Posterior cingulate gyrus (tissue), 11 donors: ENCODE results near the gene PI16.
A peak's percentile ranks its signal among the peaks of the same experiment; 100 is the strongest.

Source experiments
- DNase-seq, 10 donors: peaks; one replicate each; pipeline versions ENCODE4 v3.0.0 to v3.0.0-alpha.2; 2020 to 2021; ENCODE audit warnings: mixed read lengths in 3 of 10
- intact Hi-C: fragments of 100-400 bp; cut with DNase I; formaldehyde crosslinking; loops from one replicate; pipeline ENCODE4 v1.15.1; 2023

Gene PI16, protein sequence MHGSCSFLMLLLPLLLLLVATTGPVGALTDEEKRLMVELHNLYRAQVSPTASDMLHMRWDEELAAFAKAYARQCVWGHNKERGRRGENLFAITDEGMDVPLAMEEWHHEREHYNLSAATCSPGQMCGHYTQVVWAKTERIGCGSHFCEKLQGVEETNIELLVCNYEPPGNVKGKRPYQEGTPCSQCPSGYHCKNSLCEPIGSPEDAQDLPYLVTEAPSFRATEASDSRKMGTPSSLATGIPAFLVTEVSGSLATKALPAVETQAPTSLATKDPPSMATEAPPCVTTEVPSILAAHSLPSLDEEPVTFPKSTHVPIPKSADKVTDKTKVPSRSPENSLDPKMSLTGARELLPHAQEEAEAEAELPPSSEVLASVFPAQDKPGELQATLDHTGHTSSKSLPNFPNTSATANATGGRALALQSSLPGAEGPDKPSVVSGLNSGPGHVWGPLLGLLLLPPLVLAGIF

DNA sequence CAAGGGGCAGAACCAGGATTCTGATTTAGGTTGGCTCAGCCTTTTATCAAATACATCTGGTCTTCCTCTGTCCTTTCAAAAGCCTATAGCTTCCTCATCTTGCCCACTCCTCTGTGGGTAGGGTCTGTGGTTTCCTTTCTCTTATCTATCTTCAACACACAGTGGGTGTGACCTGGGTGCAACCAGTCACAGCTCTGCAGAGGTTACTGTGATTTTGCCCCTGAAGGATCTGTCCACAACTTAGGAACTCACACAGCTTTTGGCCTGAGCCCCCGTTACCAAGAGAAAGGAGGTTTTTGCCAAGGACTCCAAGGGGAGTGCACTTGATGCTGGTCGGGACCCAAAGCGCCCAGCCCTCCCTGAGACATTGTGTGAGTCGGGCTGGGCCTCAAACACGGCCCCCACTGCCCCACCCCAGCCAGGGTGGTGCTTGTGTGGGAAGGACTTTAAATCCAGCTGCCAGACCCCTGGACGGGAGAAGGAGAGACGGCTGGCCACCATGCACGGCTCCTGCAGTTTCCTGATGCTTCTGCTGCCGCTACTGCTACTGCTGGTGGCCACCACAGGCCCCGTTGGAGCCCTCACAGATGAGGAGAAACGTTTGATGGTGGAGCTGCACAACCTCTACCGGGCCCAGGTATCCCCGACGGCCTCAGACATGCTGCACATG, at the start of gene PI16:
Gene PI16 (plus strand): TSS at position 477 of the 670 bp plus-strand sequence. CDS start 23 bp downstream, at position 500.
- peak in 2 of 10 donors; percentile 72 for DNase-seq
- intact Hi-C loops = no loop called here

DNA sequence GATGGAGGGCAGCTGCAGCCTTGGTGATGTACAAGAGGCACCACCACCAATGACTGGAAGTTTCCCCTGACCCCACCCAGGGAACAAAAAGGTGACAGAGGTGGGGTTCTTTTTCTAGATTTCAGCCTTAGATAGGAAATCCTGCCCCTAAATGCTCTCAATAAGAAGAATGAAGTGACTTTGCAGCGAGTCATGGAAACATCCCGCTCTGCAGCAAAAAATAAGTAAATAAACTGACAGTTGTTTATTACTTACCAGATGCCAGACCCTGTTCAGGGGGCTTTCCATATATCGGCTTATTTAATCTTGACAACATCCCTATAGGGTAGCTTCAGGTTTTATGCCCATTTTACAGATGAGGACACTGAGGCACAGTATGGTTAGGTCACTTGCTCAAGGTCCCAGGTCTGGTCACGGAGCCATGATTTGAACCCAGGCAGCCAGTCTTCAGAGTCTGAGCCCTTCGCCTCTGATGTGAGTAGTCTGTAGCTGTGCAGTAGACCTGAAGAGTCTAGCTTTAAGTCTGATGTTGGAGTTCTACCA, 49.6 kb upstream of the PI16 start:
- DNase-seq = peak in 1 of 10 donors; percentile 29
- intact Hi-C loops = no loop called here

DNA sequence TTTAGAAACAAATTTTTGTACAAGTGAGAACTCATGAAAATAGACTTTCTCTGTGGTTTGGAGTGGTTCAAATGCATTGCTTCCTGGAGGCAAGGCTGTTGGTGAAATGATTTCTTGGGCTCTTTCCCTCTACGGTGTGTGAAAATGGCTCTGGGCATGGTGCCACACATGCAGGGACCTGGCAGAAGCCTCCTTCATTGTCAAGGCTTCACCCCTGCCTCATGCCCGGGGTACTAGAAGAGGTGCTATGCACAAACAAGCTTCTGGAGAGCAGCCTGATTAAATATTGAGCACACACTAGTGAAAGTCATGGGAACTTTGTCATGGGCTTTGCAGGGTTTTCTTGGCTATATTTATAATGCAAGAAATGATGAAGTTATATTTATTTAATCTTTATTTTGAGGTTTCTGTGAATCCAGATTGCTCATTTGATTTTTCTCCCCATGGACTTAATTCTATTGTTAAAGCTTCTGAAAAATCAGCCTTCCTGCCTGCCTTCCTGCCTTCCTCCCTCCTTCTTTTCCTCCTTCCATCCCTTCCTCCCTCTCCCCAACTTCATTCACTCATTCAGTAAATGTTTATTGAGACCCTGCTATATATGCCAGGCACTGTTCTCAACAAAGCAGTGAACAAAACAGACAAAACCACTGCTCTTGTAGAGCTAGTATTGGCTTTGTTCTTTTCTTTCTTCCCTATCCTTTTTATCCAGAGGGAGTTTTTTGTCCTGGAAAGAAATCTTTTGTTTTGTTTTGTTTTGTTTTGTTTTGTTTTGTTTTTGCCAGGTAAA, 47.8 kb upstream of the PI16 start:
- DNase-seq = peak in 4 of 10 donors; percentile 20 to 66 (median 48)
- intact Hi-C loops = no loop called here

DNA sequence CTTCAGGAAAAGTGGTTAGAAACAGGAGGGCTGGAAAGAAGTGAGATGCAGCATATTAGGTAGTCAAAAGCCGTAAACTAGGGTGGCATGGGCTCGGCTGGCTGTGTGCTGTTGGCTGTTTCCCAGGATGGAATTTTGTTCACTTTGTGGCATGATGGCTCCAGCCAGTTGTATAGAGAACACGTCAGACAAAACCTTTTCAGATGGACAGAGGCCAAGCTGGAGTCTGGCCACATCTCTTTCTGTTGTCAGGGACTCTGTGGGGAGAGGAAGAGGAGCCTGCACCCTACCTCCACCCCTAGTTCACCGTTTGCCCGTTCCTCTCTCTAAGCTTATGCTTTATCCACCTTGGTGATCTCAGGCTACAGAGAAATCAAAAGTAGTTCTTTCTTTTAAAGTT, 46.8 kb upstream of the PI16 start:
- intact Hi-C loops = no loop called here
- DNase-seq = peak in 2 of 10 donors; percentile 34 to 35

DNA sequence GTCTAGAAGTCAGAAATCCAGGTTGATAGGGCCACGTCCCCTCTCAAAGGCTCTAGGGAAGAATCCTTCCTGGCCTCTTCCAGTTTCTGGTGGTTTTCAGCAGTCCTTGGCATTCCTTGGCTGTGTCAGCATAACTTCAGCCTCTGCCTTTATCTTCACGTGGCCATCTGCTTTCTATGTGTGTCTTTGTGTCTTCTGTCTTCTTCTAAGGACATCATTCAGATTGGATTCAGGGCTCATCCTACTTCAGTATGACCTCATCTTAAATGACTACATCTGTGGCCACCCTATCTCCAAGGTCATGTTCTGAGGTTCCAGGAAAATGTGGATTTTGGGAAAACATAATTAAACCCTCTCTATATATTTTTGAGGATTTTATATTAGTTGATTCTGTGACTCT, 45.8 kb upstream of the PI16 start:
- no peak for DNase-seq
- intact Hi-C loops = no loop called here

DNA sequence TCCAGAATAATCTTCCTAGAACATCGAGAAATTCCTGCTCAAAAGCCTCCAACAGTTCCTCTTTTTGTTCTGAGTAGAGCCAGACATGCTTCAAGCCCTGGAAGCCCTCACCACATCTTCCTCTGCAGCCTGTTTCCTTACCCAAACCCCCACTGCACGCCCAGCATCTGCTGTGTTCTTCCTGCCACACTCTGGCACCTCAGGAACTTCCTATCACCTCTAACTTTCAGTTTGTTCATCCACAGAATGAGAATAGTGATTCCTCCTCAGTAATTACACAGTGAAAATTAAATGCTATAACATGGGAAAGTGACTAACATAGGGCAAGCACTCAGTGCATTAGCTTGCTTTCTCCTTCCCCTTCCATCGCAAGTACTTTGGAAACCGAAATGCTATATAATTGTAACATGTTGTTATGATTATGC, 42.5 kb upstream of the PI16 start:
- intact Hi-C loops = no loop called here
- DNase-seq = no peak

DNA sequence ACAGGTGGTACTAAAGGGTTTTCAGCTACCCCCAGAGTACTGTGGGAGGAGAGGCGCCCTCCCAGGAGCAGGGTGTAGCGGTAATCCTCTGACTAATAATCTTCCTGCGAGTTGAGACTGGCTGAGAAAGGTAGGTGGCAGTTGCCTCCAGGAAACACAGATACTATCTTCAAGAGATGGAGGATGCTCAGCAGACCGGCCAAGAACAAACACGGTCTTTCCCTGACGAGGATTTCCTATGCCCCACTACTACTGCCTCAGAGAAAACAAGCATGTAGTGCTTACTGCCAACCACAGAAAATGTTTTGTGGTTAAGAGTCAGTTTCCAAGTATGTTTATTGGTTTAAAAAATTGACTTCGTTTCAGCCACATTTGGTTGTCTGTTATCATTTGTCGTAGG, 42.0 kb upstream of the PI16 start:
- intact Hi-C loops = no loop called here
- DNase-seq = no peak

DNA sequence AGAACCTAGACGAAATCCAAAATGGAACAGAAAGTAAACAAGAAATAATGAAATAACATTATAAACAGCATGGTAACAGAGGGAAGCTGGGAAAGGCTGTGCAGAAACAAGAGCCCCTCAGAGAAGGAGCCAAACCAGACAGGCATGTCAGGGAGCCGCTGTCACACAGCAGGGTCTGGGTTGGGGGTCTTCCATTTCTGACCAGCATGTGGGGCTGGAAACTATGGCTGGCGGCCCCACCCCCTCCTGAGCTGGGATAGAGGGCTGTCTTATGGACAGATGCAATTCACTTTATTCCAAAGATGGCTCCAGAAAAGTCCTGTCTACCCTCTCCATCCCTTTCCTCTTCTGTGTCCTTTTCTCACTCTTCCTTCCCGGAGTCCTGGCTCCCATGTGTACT, 41.5 kb upstream of the PI16 start:
- intact Hi-C loops = no loop called here
- no peak for DNase-seq

DNA sequence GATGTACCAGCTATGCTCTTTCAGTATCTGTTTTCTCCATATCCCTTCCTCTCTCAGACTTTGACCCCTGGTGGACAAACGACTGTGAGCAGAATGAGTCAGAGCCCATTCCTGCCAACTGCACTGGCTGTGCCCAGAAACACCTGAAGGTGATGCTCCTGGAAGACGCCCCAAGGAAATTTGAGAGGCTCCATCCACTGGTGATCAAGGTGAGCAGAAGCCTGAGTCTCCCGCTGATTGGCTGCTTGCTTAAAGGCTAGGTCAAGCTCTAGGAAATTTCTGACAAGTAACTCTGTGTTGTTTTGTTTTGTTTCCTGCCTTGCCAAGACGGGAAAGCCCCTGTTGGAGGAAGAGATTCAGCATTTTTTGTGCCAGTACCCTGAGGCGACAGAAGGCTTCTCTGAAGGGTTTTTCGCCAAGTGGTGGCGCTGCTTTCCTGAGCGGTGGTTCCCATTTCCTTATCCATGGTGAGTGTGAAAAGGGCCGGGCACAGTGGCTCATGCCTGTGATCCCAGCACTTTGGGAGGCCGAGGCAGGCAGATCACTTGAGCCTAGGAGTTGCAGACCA, 40.2 kb upstream of the PI16 start:
- intact Hi-C loops = no loop called here
- peak in 2 of 10 donors; percentile 32 to 38 for DNase-seq

DNA sequence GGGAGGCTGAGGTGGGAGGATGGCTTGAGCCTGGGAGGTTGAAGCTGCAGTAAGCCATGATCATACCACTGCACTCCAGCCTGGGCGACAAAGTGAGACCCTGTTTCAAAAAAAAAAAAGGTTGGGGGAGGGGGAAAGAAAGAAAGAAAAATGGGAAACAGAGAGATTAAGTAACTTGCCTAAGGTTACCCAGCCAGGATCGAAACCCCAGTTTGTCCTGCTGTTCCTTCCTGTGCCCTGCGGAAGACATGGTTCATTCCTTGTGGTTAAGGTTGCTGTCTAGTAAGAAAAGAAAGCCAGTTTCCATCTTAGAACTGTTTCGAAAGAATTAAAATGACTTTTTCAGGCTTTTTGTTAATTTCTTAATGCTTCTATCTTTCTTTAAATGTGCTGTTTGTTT, 38.9 kb upstream of the PI16 start:
- DNase-seq = no peak
- intact Hi-C loops = no loop called here

DNA sequence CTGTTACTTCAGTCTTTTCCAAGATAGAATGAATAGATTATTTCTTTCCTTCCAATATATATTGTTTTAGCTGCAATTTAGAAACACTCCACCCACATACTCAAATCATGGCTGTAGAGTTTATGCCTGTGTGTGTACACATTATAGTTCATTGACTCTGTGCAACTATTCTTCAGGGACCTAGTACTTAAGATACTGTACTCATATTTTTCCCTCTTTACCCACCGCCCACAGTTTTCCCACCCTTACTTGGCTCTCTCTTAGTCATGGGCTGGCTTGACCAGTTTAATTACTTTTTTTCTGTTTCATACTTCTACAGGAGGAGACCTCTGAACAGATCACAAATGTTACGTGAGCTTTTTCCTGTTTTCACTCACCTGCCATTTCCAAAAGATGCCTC, 38.4 kb upstream of the PI16 start:
- intact Hi-C loops = no loop called here

DNA sequence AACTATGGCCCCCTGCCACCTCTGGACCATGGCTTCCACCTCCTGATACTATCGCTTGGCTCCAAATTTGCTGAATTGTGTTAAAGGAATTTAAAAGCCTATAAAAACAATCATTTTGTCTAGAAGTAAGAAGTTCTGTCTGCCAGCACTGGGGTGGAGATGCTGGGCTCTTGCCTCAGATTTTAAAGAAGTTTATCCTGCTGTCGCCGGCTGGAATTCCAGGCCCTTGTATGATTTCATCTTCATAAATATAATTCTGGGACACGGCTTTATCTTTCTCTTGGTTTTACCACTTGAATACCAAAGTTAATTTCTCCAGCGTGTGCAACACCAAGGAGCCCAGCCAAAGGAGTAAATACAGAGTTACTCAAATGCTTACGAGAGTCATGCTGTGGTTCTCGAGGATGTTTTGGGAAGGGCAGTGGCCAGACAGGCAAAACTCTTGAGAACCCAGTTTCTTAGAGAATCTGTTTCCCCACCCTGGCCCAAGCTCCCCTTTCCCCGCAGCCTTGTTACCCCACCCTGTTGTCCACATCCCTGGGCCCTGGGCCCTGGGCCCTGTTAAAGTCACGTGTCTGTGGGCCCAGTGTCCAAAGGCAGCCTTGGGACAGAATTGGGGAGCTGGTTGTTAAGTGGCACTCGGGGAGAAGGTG, 36.9 kb upstream of the PI16 start:
- intact Hi-C loops = no loop called here
- DNase-seq = peak in 1 of 10 donors; percentile 28

More for the DNA sequence above, 38.4 kb upstream of the PI16 start:
- DNase-seq = no peak

DNA sequence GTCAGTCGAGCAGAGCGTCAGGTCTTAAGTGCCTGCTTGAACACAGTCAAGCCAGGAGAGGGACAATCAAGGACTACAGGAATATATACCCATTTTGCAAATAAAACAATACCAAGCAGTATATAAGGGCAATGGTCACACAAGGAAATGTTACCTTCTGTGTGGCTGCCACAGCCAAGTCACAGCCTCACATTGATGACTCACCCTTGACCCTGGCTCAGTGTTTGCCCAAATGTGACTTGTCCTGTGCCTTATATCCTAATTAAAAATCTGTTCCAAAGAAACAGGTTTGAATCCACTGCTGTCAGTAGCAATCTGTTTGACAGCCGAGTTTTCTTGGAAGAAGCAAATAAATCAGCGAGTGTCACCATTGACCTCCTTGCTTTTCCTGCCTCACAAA, 34.5 kb upstream of the PI16 start:
- intact Hi-C loops = no loop called here
- DNase-seq = no peak

DNA sequence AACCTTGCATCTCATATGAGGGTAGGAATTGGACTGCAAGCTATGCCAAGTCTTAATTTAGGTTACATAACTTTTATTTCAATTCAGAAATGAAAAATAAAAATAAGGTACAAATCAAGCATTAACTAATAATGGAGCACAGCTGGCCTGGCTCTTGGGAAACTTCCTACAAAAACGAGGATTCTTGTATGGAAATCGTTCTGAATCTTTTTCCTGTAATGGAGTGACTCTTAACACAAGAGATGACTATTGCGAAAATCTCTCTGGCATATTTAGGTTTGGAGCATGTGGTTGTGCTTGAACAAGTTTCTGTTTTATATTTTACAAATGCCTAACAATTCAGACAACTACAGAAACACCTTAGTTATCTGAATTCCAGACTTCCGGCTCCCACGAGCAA, 34.0 kb upstream of the PI16 start:
- no peak for DNase-seq

DNA sequence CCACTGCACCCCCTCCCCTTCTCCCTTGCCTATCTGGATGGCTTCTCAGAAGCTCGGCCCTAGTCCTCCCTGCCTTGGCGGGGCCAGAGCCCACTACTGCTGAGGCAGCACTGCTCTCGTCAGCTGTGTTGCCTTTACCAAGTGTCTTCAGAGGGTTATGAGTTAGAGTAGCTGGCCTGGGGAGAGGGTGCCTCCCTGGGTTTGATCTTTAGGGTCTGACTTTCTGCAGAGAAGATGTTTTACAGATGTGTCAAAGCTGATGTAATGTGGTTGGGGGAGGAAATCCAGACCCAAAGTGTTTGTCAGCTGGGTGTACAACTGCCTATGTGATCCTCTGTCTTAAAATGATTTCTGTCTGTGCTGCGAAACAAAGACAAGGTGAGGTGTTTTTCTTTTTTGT, 30.4 kb upstream of the PI16 start:
- DNase-seq = peak in 1 of 10 donors; percentile 76
- intact Hi-C loops = no loop called here

More for the DNA sequence above, 34.0 kb upstream of the PI16 start:
- intact Hi-C loops = no loop called here

DNA sequence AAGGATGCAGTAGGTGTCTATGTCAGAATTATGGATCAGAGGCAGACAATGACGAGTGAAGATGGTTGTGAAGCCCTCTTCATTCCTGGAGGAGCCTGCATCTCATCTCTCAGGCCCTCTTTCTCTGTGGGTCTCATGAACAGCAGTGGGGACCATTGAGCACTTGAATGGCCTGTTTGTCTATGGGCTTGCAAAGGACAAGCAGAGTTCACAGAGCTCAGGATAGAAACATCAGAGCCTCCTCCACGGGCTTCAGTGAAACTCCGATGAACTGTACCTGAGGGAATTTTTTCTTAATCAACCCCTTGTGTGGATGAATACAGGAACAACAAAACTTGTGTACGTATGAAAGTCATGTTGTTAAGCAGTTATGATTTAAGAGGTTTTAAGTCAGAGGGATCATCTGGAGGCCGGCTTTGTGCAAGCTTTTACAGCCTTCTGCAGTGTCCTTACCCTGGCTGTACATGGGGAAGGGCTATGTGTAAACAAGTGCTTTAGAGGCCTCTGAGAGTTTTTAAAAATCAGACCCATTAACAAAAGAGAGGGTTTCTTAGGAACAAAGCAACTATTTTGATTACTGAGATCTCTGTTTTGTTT, 29.7 kb upstream of the PI16 start:
- peak in 1 of 10 donors; percentile 18 for DNase-seq
- intact Hi-C loops = no loop called here

DNA sequence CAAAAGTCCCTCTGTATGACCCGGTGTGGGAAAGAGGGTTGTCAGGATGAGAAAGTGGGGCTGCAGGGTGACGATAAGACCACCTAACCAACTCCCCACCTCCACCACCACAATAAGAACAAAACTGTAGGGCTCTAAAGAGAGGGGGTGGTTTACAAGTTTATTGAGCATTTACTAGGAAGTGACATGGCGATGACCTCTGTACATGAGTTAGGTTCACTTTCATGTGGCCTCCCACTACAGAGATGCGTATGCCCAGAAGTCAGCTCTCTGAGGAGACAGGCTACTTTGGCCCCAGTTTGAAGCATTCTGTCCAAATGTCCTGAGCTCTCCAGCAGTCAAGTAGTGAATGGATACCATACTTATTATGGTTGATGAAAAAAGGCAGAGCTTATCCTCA, 28.7 kb upstream of the PI16 start:
- intact Hi-C loops = no loop called here
- no peak for DNase-seq

DNA sequence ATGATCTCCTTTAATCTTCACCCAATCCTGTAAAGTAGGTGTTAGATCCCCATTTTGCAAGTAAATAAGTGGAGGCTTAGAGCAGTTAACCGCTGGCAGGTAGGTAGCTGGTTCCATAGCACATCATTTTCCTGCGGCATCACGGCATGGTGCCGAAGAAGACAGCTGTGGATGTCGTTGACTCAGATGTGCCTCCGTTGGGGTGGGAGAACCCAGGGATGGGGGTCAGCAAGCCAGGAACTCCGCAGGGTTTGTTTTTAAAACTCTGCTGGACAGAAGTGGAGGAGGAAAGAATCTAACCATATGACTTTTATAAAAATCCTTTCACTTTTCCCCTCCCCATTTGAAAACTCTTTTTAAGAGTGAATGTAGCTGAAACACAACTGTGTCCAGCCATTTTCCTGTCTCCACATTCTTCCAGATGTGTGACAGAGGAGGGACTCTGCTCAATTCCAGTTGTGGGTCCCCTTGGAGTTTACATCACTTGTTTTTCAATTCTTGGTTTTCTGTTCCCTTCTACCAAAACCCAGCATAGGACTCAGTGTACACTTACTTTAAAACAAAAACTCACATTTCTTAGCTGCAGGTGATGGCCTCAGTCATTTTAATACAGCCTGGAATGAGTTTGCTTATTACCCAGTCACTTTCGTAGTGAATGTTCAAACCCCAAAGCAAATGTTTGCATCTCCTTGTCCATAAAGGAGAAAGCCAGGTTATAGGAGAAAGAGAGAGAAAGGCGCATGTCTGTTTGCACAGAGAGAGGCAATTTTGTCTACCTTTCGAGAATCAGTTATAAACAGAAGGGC, 27.6 kb upstream of the PI16 start:
- DNase-seq = peak in 1 of 10 donors; percentile 49
- intact Hi-C loops = no loop called here
